Panc1 (cell line): Measurements from ENCODE around the gene CA12. TPM values are rescaled to one million over a fixed set of nuclear protein-coding genes. Genes with fewer than 3 reads are reported as not detected.

Experiments
- ATAC-seq: fragments of 200-7000 bp; cut with Tn5 transposase; 2 replicates; pipeline ENCODE4 v1.9.1; 2020; ENCODE audit warnings: mild to moderate bottlenecking, moderate library complexity
- BruUV-seq: library from RNA; stranded (reverse); fragments of 400-500 nt; replicated peaks from 2 replicates; lab custom pipeline; 2021; lab: Mats Ljungman, UMichigan
- CTCF ChIA-PET: fragments of 300-600 bp; sonication (Branson Sonifier 250); formaldehyde crosslinking; loops from one replicate; lab custom pipeline; 2022; ENCODE audit warnings: antibody characterized with exemption; lab: Charles Lee
- POLR2A ChIA-PET: fragments of 300-600 bp; sonication (Branson Sonifier 250); formaldehyde crosslinking; loops from one replicate; lab custom pipeline; 2022; ENCODE audit warnings: antibody characterized with exemption; lab: Charles Lee
- DNase-seq: peaks from one replicate; pipeline ENCODE4 v3.0.0-alpha.2; 2010; ENCODE audit warnings: low read depth, low spot score
- H3K27ac ChIP-seq: 2 replicates; pipeline ENCODE4 v1.5.1; 2011; ENCODE audit warnings: mild to moderate bottlenecking, low read length, inconsistent platforms
- H3K27me3 ChIP-seq: fragments of 200-500 bp; sonication (Bioruptor generic); 2 replicates; pipeline ENCODE4 v1.6.0; 2014; ENCODE audit warnings: low read length, inconsistent platforms; ENCODE audit not compliant: control insufficient read depth, insufficient read depth
- H3K36me3 ChIP-seq: fragments of 200-500 bp; sonication (Bioruptor generic); 2 replicates; pipeline ENCODE4 v1.5.1; 2014; ENCODE audit warnings: inconsistent platforms, mild to moderate bottlenecking, low read length, moderate library complexity; ENCODE audit not compliant: control insufficient read depth, insufficient read depth
- H3K4me1 ChIP-seq: 2 replicates; pipeline ENCODE4 v1.5.1; 2011; ENCODE audit warnings: inconsistent platforms, mild to moderate bottlenecking, low read length, moderate library complexity; ENCODE audit not compliant: control insufficient read depth, insufficient read depth
- H3K4me3 ChIP-seq, 2 experiments: 2 replicates each; pipeline ENCODE4 v1.5.1; 2011 to 2012; ENCODE audit warnings: low read depth in 2 of 2, low read length in 2 of 2, mild to moderate bottlenecking in 2 of 2, inconsistent platforms in 1 of 2, moderate library complexity in 1 of 2
- H3K9me3 ChIP-seq: fragments of 200-500 bp; sonication (Bioruptor generic); 2 replicates; pipeline ENCODE4 v1.5.1; 2014; ENCODE audit warnings: low read depth, mild to moderate bottlenecking, inconsistent platforms, low read length, moderate library complexity; ENCODE audit not compliant: control insufficient read depth, insufficient read depth
- CTCF ChIP-seq: fragments of 450-650 bp; IDR thresholded peaks from 2 replicates; pipeline ENCODE4 v1.5.1; 2017; ENCODE audit warnings: mild to moderate bottlenecking
- POLR2AphosphoS5 ChIP-seq: IDR thresholded peaks from 2 replicates; pipeline ENCODE4 v1.6.1; 2012; ENCODE audit warnings: mild to moderate bottlenecking, low read depth, low read length, moderate library complexity
- REST ChIP-seq, 2 experiments: IDR thresholded peaks; 2 replicates each; pipeline ENCODE4 v1.6.1; 2011 to 2012; ENCODE audit warnings: low read depth in 2 of 2, control low read depth in 1 of 2, low read length in 1 of 2, mild to moderate bottlenecking in 1 of 2, moderate library complexity in 1 of 2; ENCODE audit not compliant: insufficient read depth in 1 of 2
- SIN3A ChIP-seq: IDR thresholded peaks from 2 replicates; pipeline ENCODE4 v1.6.1; 2012; ENCODE audit warnings: low read depth, mild to moderate bottlenecking, low read length, moderate library complexity, borderline replicate concordance; ENCODE audit not compliant: insufficient read depth
- TCF7L2 ChIP-seq: IDR thresholded peaks from 2 replicates; pipeline ENCODE4 v1.6.1; 2011; ENCODE audit warnings: mild to moderate bottlenecking, low read depth, low read length, inconsistent platforms
- in situ Hi-C: cut with HindIII; loops from 2 replicates; pipeline ENCODE4 v1.10.0; 2016; ENCODE audit warnings: low sequenced_read_pairs, low pct_unique_long_range_greater_than_20kb
- intact Hi-C: fragments of 100-400 bp; cut with micrococcal nuclease; formaldehyde crosslinking; loops from one replicate; pipeline ENCODE4 v1.10.0; 2022; ENCODE audit not compliant: unreplicated experiment
- total RNA-seq: library from RNA; stranded (reverse); gene quantifications from one replicate; pipeline ENCODE4 v1.2.1, GENCODE V29; 2021; ENCODE audit not compliant: unreplicated experiment

The CA12 gene
- total RNA-seq, 1 experiment from 2014 or later: 0.74 TPM

GRCh38 chr15:63387748-63388493, 6.3 kb upstream of the CA12 start:
- Histone ChIP-seq H3K27ac (no peak overlapping the region), H3K4me3 (no peak overlapping the region), H3K27me3 (no peaks in the 10 kb centered on the region), H3K9me3 (no peaks in the 10 kb centered on the region), H3K36me3 (no peaks in the 10 kb centered on the region), H3K4me1 (no peaks in the 10 kb centered on the region)
- POLR2A ChIA-PET: interaction anchor here (0.6 kb wide), 1 partner anchor 280 kb away, joined by 5 read pairs; no protein-coding TSS in a partner anchor
- intact Hi-C loops: no loop called here
- CTCF ChIA-PET: no interaction called here
- BruUV-seq: no TSS peak
- ATAC-seq: no peak
- DNase-seq: no peak
- in situ Hi-C loops: no loop called here
- TF ChIP-seq CTCF (no peak), SIN3A (no peak), POLR2AphosphoS5 (no peak), REST (IDR thresholded peaks at IDR 0.05; ENCODE audit: insufficient read depth in 1 of 2, low read depth in 2 of 2, low read length in 1 of 2) (no peak), TCF7L2 (no peak)

- Histone ChIP-seq H3K36me3 (no peaks in the 10 kb centered on the region), H3K9me3 (no peaks in the 10 kb centered on the region), H3K27ac (no peak overlapping the region), H3K27me3 (0 out of 2 replicates have a peak, but pooled peaks cover 2% of the 10 kb centered on the region), H3K4me3 (no peak overlapping the region), H3K4me1 (no peaks in the 10 kb centered on the region)
- DNase-seq: no peak
- no peak for TF ChIP-seq SIN3A
- no peak for TF ChIP-seq REST (IDR thresholded peaks at IDR 0.05; ENCODE audit: insufficient read depth in 1 of 2, low read depth in 2 of 2, low read length in 1 of 2)
- no peak for TF ChIP-seq TCF7L2
- TF ChIP-seq POLR2AphosphoS5: no peak
- TF ChIP-seq CTCF: no peak
- in situ Hi-C loops: no loop called here
- no TSS peak for BruUV-seq
- ChIA-PET POLR2A (no interaction called here), CTCF (no interaction called here)
- no peak for ATAC-seq
- intact Hi-C loops: no loop called here
Observed at GRCh38 chr15:63385911-63386531, 4.4 kb upstream of the CA12 start.
